ENCODE data around the gene SLC33A1. TPM values are rescaled to one million over a fixed set of nuclear protein-coding genes. Genes with fewer than 3 reads are reported as not detected.

The SLC33A1 gene
- total RNA-seq, 1 donor from 2014 or later = 30.6 TPM

- DNase-seq (ENCODE audit: extremely low spot score, unreplicated experiment) = no peak
- Mint-ChIP-seq H3K36me3 (ENCODE audit: unreplicated experiment) (peaks cover 14% of the 10 kb centered on the region), H3K9me3 (ENCODE audit: unreplicated experiment) (peaks cover 7% of the 10 kb centered on the region), H3K27ac (ENCODE audit: unreplicated experiment) (peak overlapping the region; percentile 6), H3K4me3 (ENCODE audit: unreplicated experiment) (no peak overlapping the region), H3K4me1 (ENCODE audit: unreplicated experiment) (peaks cover 13% of the 10 kb centered on the region), H3K27me3 (ENCODE audit: unreplicated experiment) (no peaks in the 10 kb centered on the region)
- no peak for TF ChIP-seq CTCF (IDR thresholded peaks at IDR 0.05)
These were observed 73.9 kb downstream of the SLC33A1 start for GRCh38 chr3:155780291-155780690.

- Mint-ChIP-seq H3K9me3 (ENCODE audit: unreplicated experiment) (peaks cover 7% of the 10 kb centered on the region), H3K4me1 (ENCODE audit: unreplicated experiment) (peaks cover 13% of the 10 kb centered on the region), H3K27ac (ENCODE audit: unreplicated experiment) (peak overlapping the region; percentile 25), H3K4me3 (ENCODE audit: unreplicated experiment) (no peak overlapping the region), H3K36me3 (ENCODE audit: unreplicated experiment) (peaks cover 17% of the 10 kb centered on the region), H3K27me3 (ENCODE audit: unreplicated experiment) (no peaks in the 10 kb centered on the region)
- DNase-seq (ENCODE audit: extremely low spot score, unreplicated experiment) = no peak
- TF ChIP-seq CTCF (IDR thresholded peaks at IDR 0.05) = no peak
These were observed 75.8 kb downstream of the SLC33A1 start for GRCh38 chr3:155778462-155778861.

GRCh38 chr3:155772801-155773200, 81.4 kb downstream of the SLC33A1 start:
- H3K27me3 Mint-ChIP-seq (ENCODE audit: unreplicated experiment) = no peaks in the 10 kb centered on the region
- H3K4me1 Mint-ChIP-seq (ENCODE audit: unreplicated experiment) = no peaks in the 10 kb centered on the region
- no peak for DNase-seq (ENCODE audit: extremely low spot score, unreplicated experiment)
- H3K27ac Mint-ChIP-seq (ENCODE audit: unreplicated experiment) = no peak overlapping the region
- peaks cover 7% of the 10 kb centered on the region for H3K36me3 Mint-ChIP-seq (ENCODE audit: unreplicated experiment)
- TF ChIP-seq CTCF (IDR thresholded peaks at IDR 0.05) = no peak
- H3K9me3 Mint-ChIP-seq (ENCODE audit: unreplicated experiment) = no peaks in the 10 kb centered on the region
- H3K4me3 Mint-ChIP-seq (ENCODE audit: unreplicated experiment) = no peak overlapping the region

- no peak overlapping the region for H3K4me3 Mint-ChIP-seq (ENCODE audit: unreplicated experiment)
- H3K9me3 Mint-ChIP-seq (ENCODE audit: unreplicated experiment) = no peaks in the 10 kb centered on the region
- no peaks in the 10 kb centered on the region for H3K4me1 Mint-ChIP-seq (ENCODE audit: unreplicated experiment)
- no peaks in the 10 kb centered on the region for H3K27me3 Mint-ChIP-seq (ENCODE audit: unreplicated experiment)
- H3K27ac Mint-ChIP-seq (ENCODE audit: unreplicated experiment) = no peak overlapping the region
- DNase-seq (ENCODE audit: extremely low spot score, unreplicated experiment) = no peak
- TF ChIP-seq CTCF (IDR thresholded peaks at IDR 0.05) = no peak
- H3K36me3 Mint-ChIP-seq (ENCODE audit: unreplicated experiment) = peaks cover 9% of the 10 kb centered on the region
These were observed 83.1 kb downstream of the SLC33A1 start for GRCh38 chr3:155771126-155771525.

Other genes with a start within 250 kb of the SLC33A1 start
- not detected in 2 replicates for gene PLCH1, start 109.4 kb downstream of the SLC33A1 start, total RNA-seq
- gene C3orf33, start 48.1 kb downstream of the SLC33A1 start, total RNA-seq = 3.2 and 3.9 TPM in 2 replicates
- 60.8 and 61.6 TPM in 2 replicates for gene GMPS, start 16.2 kb upstream of the SLC33A1 start, total RNA-seq